A549 (cell line): ENCODE data around the gene POLR3H.

Experiments used
- CHD2 ChIP-seq: fragments of 150-350 bp; IDR thresholded peaks from 2 replicates; pipeline ENCODE4 v1.6.1; 2014; ENCODE audit warnings: low read length; ENCODE audit not compliant: partially characterized antibody
- CTCF ChIP-seq: fragments of >200 bp; sonication (Bioruptor Twin); formaldehyde crosslinking; IDR thresholded peaks from 3 replicates; pipeline ENCODE4 v1.5.1; 2016
- ESRRA ChIP-seq: fragments of 150-350 bp; IDR thresholded peaks from 2 replicates; pipeline ENCODE4 v1.6.1; 2014; ENCODE audit warnings: mild to moderate bottlenecking, low read length, borderline replicate concordance
- JUNB ChIP-seq: fragments of >200 bp; sonication (Bioruptor Twin); formaldehyde crosslinking; IDR thresholded peaks from 2 replicates; pipeline ENCODE4 v1.6.1; 2016
- POLR2A ChIP-seq: IDR thresholded peaks from 2 replicates; pipeline ENCODE4 v1.6.1; 2012; ENCODE audit warnings: mild to moderate bottlenecking, low read length
- RNF2 ChIP-seq: fragments of 200-600 bp; sonication (generic); IDR thresholded peaks from 2 replicates; pipeline ENCODE4 v1.6.1; 2016; ENCODE audit warnings: low read depth, mild to moderate bottlenecking, antibody characterized with exemption, moderate library complexity, borderline replicate concordance
- SMC3 ChIP-seq: fragments of >200 bp; sonication (Bioruptor Twin); formaldehyde crosslinking; IDR thresholded peaks from 3 replicates; pipeline ENCODE4 v1.6.1; 2018; ENCODE audit warnings: inconsistent platforms
- TF ChIP-seq, protein P1 (sequence below): fragments of 250-450 bp; sonication (Bioruptor Pico); IDR thresholded peaks from 2 replicates; pipeline ENCODE4 v1.5.0; 2020; ENCODE audit warnings: low read depth, mild to moderate bottlenecking, moderate library complexity
- TF ChIP-seq, protein P2 (sequence below): IDR thresholded peaks from 2 replicates; pipeline ENCODE4 v1.6.1; 2012

DNA sequence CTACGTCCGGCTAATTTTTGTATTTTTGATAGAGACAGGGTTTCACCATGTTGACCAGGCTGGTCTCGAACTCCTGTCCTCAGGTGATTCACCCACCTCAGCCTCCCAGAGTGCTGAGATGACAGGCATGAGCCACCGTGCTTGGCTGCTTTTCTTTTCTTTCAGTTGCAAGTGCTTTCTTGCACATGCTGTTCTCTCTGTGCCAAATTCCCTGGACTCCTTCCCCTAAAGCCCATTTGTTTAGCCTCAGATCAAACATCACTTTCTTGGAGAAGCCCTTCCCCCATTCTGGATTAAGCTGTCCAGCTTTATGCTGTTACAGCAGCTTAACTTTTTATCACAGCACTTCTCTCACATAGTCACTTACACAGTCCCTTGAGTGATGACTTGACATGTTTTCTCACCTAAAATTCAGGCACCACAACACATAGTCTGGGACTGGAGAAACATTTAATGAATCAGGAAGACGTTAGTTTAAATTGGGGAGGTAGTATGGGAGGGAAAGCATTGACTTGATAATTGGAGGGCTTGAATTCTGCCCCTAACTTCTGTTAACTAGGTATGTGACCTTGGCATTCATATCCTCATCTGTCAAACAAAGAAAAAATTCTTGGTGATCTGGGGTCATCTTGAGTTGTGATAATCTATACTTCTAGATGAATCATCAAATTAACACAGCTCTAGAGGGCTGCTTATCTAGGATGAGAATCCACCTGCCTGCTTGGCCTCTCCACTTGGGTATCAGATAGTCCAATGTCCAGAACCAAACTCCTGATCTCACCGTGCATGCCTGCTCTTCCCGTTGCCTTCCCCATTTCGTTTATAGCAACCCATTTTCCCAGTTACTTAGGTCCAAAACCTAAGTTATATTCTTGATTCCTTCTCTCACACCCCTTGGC lies 57.0 kb downstream of the POLR3H start:
- TF ChIP-seq CTCF (no peak), POLR2A (no peak), CHD2 (no peak), RNF2 (no peak), JUNB (no peak), SMC3 (no peak), ESRRA (no peak)
- TF ChIP-seq, protein P1, sequence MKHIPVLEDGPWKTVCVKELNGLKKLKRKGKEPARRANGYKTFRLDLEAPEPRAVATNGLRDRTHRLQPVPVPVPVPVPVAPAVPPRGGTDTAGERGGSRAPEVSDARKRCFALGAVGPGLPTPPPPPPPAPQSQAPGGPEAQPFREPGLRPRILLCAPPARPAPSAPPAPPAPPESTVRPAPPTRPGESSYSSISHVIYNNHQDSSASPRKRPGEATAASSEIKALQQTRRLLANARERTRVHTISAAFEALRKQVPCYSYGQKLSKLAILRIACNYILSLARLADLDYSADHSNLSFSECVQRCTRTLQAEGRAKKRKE: no peak
- TF ChIP-seq, protein P2, sequence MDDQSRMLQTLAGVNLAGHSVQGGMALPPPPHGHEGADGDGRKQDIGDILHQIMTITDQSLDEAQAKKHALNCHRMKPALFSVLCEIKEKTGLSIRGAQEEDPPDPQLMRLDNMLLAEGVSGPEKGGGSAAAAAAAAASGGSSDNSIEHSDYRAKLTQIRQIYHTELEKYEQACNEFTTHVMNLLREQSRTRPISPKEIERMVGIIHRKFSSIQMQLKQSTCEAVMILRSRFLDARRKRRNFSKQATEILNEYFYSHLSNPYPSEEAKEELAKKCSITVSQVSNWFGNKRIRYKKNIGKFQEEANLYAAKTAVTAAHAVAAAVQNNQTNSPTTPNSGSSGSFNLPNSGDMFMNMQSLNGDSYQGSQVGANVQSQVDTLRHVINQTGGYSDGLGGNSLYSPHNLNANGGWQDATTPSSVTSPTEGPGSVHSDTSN: no peak
